HepG2 (cell line): ENCODE data around the gene RMI2. TPM values are rescaled to one million over a fixed set of nuclear protein-coding genes. Genes with fewer than 3 reads are reported as not detected.

Experiments
- BRD4 ChIP-seq: sonication (generic); formaldehyde crosslinking; IDR thresholded peaks from 2 replicates; pipeline ENCODE4 v1.4.0; 2020; ENCODE audit warnings: missing genetic modification reagents
- CAMTA2 ChIP-seq: sonication (generic); formaldehyde crosslinking; IDR thresholded peaks from 2 replicates; pipeline ENCODE4 v1.4.0; 2020; ENCODE audit warnings: mild to moderate bottlenecking, missing genetic modification reagents, borderline replicate concordance
- FUBP1 ChIP-seq: sonication (generic); formaldehyde crosslinking; IDR thresholded peaks from 2 replicates; pipeline ENCODE4 v1.5.1; 2020; ENCODE audit warnings: missing genetic modification reagents, mild to moderate bottlenecking, borderline replicate concordance
- JUNB ChIP-seq: sonication (generic); formaldehyde crosslinking; IDR thresholded peaks from 2 replicates; pipeline ENCODE4 v1.8.0; 2022; ENCODE audit warnings: missing genetic modification reagents, mild to moderate bottlenecking, borderline replicate concordance
- KLF6 ChIP-seq: IDR thresholded peaks from 2 replicates; pipeline ENCODE4 v1.8.0; 2016; ENCODE audit warnings: missing biosample characterization, missing genetic modification reagents
- MATR3 ChIP-seq: sonication (generic); formaldehyde crosslinking; IDR thresholded peaks from 2 replicates; pipeline ENCODE4 v1.4.0; 2020; ENCODE audit warnings: missing genetic modification reagents
- MNT ChIP-seq: fragments of 450-650 bp; IDR thresholded peaks from 2 replicates; pipeline ENCODE4 v1.6.1; 2016
- MXD4 ChIP-seq: IDR thresholded peaks from 2 replicates; pipeline ENCODE4 v1.6.1; 2016; ENCODE audit warnings: mild to moderate bottlenecking, missing biosample characterization, missing genetic modification reagents
- MZF1 ChIP-seq: sonication (generic); formaldehyde crosslinking; IDR thresholded peaks from 2 replicates; pipeline ENCODE4 v1.8.1; 2023; ENCODE audit warnings: mild to moderate bottlenecking, missing genetic modification reagents, borderline replicate concordance
- TBL1XR1 ChIP-seq: fragments of 150-350 bp; IDR thresholded peaks from 2 replicates; pipeline ENCODE4 v1.6.1; 2014; ENCODE audit warnings: borderline replicate concordance, low read length; ENCODE audit not compliant: partially characterized antibody
- ZBTB34 ChIP-seq: sonication (generic); formaldehyde crosslinking; IDR thresholded peaks from 2 replicates; pipeline ENCODE4 v1.8.0; 2022; ENCODE audit warnings: mild to moderate bottlenecking, missing genetic modification reagents
- ZKSCAN8 ChIP-seq: IDR thresholded peaks from 2 replicates; pipeline ENCODE4 v1.6.1; 2016; ENCODE audit warnings: borderline replicate concordance, missing genetic modification reagents, missing compliant biosample characterization
- ZMAT3 ChIP-seq: sonication (generic); formaldehyde crosslinking; conservative IDR thresholded peaks from 2 replicates; pipeline ENCODE4 v1.7.0; 2021; ENCODE audit warnings: missing genetic modification reagents
- ZNF160 ChIP-seq: sonication (generic); formaldehyde crosslinking; IDR thresholded peaks from 2 replicates; pipeline ENCODE4 v1.8.0; 2022; ENCODE audit warnings: mild to moderate bottlenecking, inconsistent platforms, missing genetic modification reagents
- ZNF383 ChIP-seq: sonication (generic); formaldehyde crosslinking; IDR thresholded peaks from 2 replicates; pipeline ENCODE4 v1.4.0; 2020; ENCODE audit warnings: missing genetic modification reagents, mild to moderate bottlenecking, borderline replicate concordance
- ZNF512B ChIP-seq: sonication (generic); formaldehyde crosslinking; IDR thresholded peaks from 2 replicates; pipeline ENCODE4 v1.5.1; 2020; ENCODE audit warnings: missing genetic modification reagents, mild to moderate bottlenecking, borderline replicate concordance
- ZNF597 ChIP-seq: sonication (generic); formaldehyde crosslinking; IDR thresholded peaks from 2 replicates; pipeline ENCODE4 v1.5.0; 2020; ENCODE audit warnings: missing genetic modification reagents
- ZNF776 ChIP-seq: sonication (generic); formaldehyde crosslinking; IDR thresholded peaks from 2 replicates; pipeline ENCODE4 v1.4.0; 2020; ENCODE audit warnings: mild to moderate bottlenecking, missing genetic modification reagents
- ZNF850 ChIP-seq: sonication (generic); formaldehyde crosslinking; conservative IDR thresholded peaks from 2 replicates; pipeline ENCODE4 v1.9.0; 2021; ENCODE audit warnings: mild to moderate bottlenecking, missing genetic modification reagents
- polyA plus RNA-seq, 8 experiments: library from polyadenylated mRNA; depleted of rRNA in 3 of 8; stranded (reverse) in 7 of 8; unstranded in 1 of 8; fragments of >200 nt; fragmentation: Illumina TruSeq in 4 of 8; extraction: Trizol in 4 of 8; gene quantifications; 2 replicates each; pipeline versions ENCODE4 v1.2.1 to v1.2.3, GENCODE V29; 2011 to 2016; ENCODE audit warnings: low read depth in 4 of 8, missing spikeins in 1 of 8, mixed read lengths in 1 of 8; ENCODE audit not compliant: insufficient read depth in 1 of 8
- total RNA-seq, 5 experiments: library from RNA; depleted of rRNA; stranded (reverse); fragments of >200 nt; fragmentation: Illumina TruSeq; extraction: Trizol; gene quantifications; 2 replicates each; pipeline ENCODE4 v1.2.3, GENCODE V29; 2016; ENCODE audit warnings: low read depth in 1 of 5

The RMI2 gene
- total and polyA plus RNA-seq, 2 of the 13 experiments (the other 11 are each of a cell fraction or from before 2014, with no cell fraction given) = 24.5 to 55.7 TPM

GRCh38 chr16:11396241-11397048 is 51.2 kb downstream of the RMI2 start (continued):
- TF ChIP-seq FUBP1 (CRISPR knock-in tag) = peak; percentile 54; the same call in 1 of the 2 replicates
- TF ChIP-seq ZNF597 (CRISPR knock-in tag) = no peak
- TF ChIP-seq CAMTA2 (CRISPR knock-in tag) = peak; percentile 80; the same call in 1 of the 2 replicates
- TF ChIP-seq ZNF776 (CRISPR knock-in tag) = peak; percentile 65
- TF ChIP-seq BRD4 (CRISPR knock-in tag) = peak; percentile 85; the same call in 1 of the 2 replicates
- peak; percentile 74 for TF ChIP-seq KLF6
- peak; percentile 60 for TF ChIP-seq TBL1XR1
- TF ChIP-seq JUNB = no peak
- peak; percentile 90; the same call in 1 of the 2 replicates for TF ChIP-seq ZNF160
- no peak for TF ChIP-seq ZNF850 (CRISPR knock-in tag)
- no peak for TF ChIP-seq ZNF383 (CRISPR knock-in tag)
- TF ChIP-seq MXD4 (CRISPR knock-in tag) = peak; percentile 88
- peak; percentile 89; the same call in 1 of the 2 replicates for TF ChIP-seq ZKSCAN8
- TF ChIP-seq ZBTB34 (CRISPR knock-in tag) = no peak
- no peak for TF ChIP-seq MATR3 (CRISPR knock-in tag)
- no peak for TF ChIP-seq ZNF512B (CRISPR knock-in tag)
- TF ChIP-seq ZMAT3 (CRISPR knock-in tag) = peak; percentile 80; the same call in 1 of the 2 replicates
- no peak for TF ChIP-seq MNT
- TF ChIP-seq MZF1 (CRISPR knock-in tag) = 0 out of 2 replicates have a peak, but pooled peaks have one; percentile 18
